Measurements from ENCODE around the gene EXOC2.

DNA sequence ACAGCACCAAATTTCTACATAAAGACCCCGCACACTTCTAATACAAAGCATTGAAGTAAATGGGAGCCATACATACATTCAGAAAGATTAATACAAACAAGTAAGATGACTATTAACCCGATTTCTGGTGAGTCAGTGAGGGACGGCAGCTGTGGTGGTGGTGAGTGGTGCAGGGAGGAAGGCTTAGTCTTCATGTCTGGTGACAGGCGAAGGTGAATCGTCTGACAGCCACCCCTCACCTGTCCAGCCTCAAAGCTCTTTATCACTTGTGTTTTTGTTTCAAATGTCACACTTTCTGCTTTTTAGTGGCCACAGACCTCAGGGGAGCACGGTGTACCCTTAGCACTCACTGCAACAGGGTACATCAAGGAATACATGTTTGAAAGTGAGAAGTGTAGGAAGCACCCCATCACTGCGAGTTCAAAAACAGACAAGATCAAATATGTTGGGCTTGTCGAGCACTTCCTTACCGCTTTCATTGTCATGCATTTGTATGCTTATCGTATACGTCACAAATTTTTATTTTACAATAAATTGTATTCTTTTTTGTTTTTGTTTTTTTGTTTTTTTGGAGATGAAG is 237.8 kb downstream of the EXOC2 start:
- TF ChIP-seq EP300 (IDR thresholded peaks at IDR 0.05; ENCODE audit: low read depth) = no peak
- no peak for TF ChIP-seq CTCF (IDR thresholded peaks at IDR 0.05)
- no peak for TF ChIP-seq POLR2AphosphoS5 (IDR thresholded peaks at IDR 0.05)
- TF ChIP-seq POLR2A (IDR thresholded peaks at IDR 0.05) = no peak

Measured in transverse colon (tissue), 4 donors.